H1 (cell line): ENCODE results near the gene KIF23. TPM values are rescaled to one million over a fixed set of nuclear protein-coding genes. Genes with fewer than 3 reads are reported as not detected.

Experiments used
- CTCF ChIA-PET: fragments of 300-600 bp; sonication (Branson Sonifier 250); formaldehyde crosslinking; loops from one replicate; lab custom pipeline; 2021; ENCODE audit not compliant: partially characterized antibody; lab: Charles Lee
- POLR2A ChIA-PET: fragments of 300-600 bp; sonication (Branson Sonifier 250); formaldehyde crosslinking; loops from one replicate; lab custom pipeline; 2021; ENCODE audit warnings: inconsistent platforms; ENCODE audit not compliant: partially characterized antibody; lab: Charles Lee
- DNase-seq, 2 experiments: peaks; one replicate each; pipeline versions ENCODE4 v3.0.0 to v3.0.0-alpha.2; 2010 to 2022; ENCODE audit warnings: low spot score in 2 of 2, low read depth in 1 of 2, mixed read lengths in 1 of 2
- FAIRE-seq: peaks from 2 replicates; lab custom pipeline; 2011; peaks lifted over from hg19 to GRCh38; lab: Jason Lieb, UNC
- H2AFZ ChIP-seq: 2 replicates; pipeline ENCODE4 v1.8.1; 2012; ENCODE audit warnings: low read length, inconsistent platforms
- H2AK5ac ChIP-seq: 2 replicates; pipeline ENCODE4 v1.6.1; 2013; ENCODE audit warnings: low read depth, low read length
- H2BK120ac ChIP-seq: replicated peaks from 2 replicates; pipeline ENCODE3; 2013; ENCODE audit warnings: low read depth, low read length, inconsistent platforms
- H2BK12ac ChIP-seq: 2 replicates; pipeline ENCODE4 v1.6.1; 2013; ENCODE audit warnings: low read depth, low read length
- H2BK15ac ChIP-seq: 2 replicates; pipeline ENCODE4 v1.6.1; 2013; ENCODE audit warnings: low read length
- H2BK20ac ChIP-seq: 2 replicates; pipeline ENCODE4 v1.6.1; 2013; ENCODE audit warnings: low read length
- H2BK5ac ChIP-seq: 2 replicates; pipeline ENCODE4 v1.6.1; 2013; ENCODE audit warnings: low read depth, low read length
- H3K14ac ChIP-seq: 2 replicates; pipeline ENCODE4 v1.6.1; 2013; ENCODE audit warnings: inconsistent platforms; ENCODE audit not compliant: insufficient read length
- H3K18ac ChIP-seq: 2 replicates; pipeline ENCODE4 v1.6.1; 2013; ENCODE audit warnings: low read length; ENCODE audit errors: extremely low read depth
- H3K23ac ChIP-seq: 2 replicates; pipeline ENCODE4 v1.6.1; 2013; ENCODE audit warnings: inconsistent platforms; ENCODE audit not compliant: insufficient read length
- H3K23me2 ChIP-seq: 2 replicates; pipeline ENCODE4 v1.6.1; 2013; ENCODE audit warnings: low read depth, low read length
- H3K27ac ChIP-seq: 2 replicates; pipeline ENCODE4 v1.6.1; 2011; ENCODE audit warnings: low read depth, low read length, inconsistent platforms
- H3K27me3 ChIP-seq, 4 experiments: replicated peaks in 1 of 4; 1 replicate in 1 of 4; 2 replicates in 3 of 4; pipeline versions ENCODE4 v1.6.1 to v1.8.1; 2011 to 2013; ENCODE audit warnings: low read length in 3 of 4, mild to moderate bottlenecking in 3 of 4, inconsistent platforms in 2 of 4, mixed read lengths in 2 of 4, moderate library complexity in 1 of 4; ENCODE audit not compliant: control insufficient read depth in 3 of 4, insufficient read depth in 3 of 4; ENCODE audit errors: extremely low read depth in 1 of 4
- H3K36me3 ChIP-seq, 4 experiments: 2 replicates each; pipeline versions ENCODE4 v1.6.1 to v1.8.1; 2011 to 2013; ENCODE audit warnings: mild to moderate bottlenecking in 4 of 4, low read length in 3 of 4, moderate library complexity in 2 of 4, control low read depth in 1 of 4, inconsistent platforms in 1 of 4; ENCODE audit not compliant: insufficient read depth in 4 of 4, control insufficient read depth in 2 of 4
- H3K4ac ChIP-seq: replicated peaks from 2 replicates; pipeline ENCODE3; 2013; ENCODE audit warnings: low read length, low read depth, mixed read lengths, inconsistent platforms; ENCODE audit not compliant: insufficient read length
- H3K4me1 ChIP-seq, 4 experiments: replicated peaks in 1 of 4; 1 replicate in 1 of 4; 2 replicates in 3 of 4; pipeline versions ENCODE4 v1.6.1 to v1.8.1; 2011 to 2013; ENCODE audit warnings: low read length in 3 of 4, inconsistent platforms in 2 of 4, mixed read lengths in 1 of 4; ENCODE audit not compliant: insufficient read depth in 4 of 4, control insufficient read depth in 3 of 4
- H3K4me2 ChIP-seq, 2 experiments: 2 replicates each; pipeline versions ENCODE4 v1.6.1 to v1.8.1; 2011 to 2013; ENCODE audit warnings: low read depth in 2 of 2, low read length in 2 of 2, control low read depth in 1 of 2, inconsistent platforms in 1 of 2, mild to moderate bottlenecking in 1 of 2; ENCODE audit not compliant: insufficient read depth in 1 of 2
- H3K4me3 ChIP-seq, 4 experiments: fragments of 200-600, 300-600 bp in 1 of 4; sonication (generic), shearing (Covaris generic), sonication (Bioruptor Twin) in 1 of 4; 2 replicates each; pipeline versions ENCODE4 v1.5.1 to v1.8.1; 2011 to 2016; ENCODE audit warnings: low read length in 4 of 4, low read depth in 3 of 4, control low read depth in 2 of 4, inconsistent platforms in 2 of 4, mild to moderate bottlenecking in 2 of 4, mixed read lengths in 1 of 4, moderate library complexity in 1 of 4; ENCODE audit not compliant: insufficient read depth in 2 of 4; ENCODE audit errors: extremely low read depth in 1 of 4
- H3K56ac ChIP-seq: replicated peaks from 2 replicates; pipeline ENCODE3; 2013; ENCODE audit warnings: low read depth, mild to moderate bottlenecking, mixed read lengths, low read length, inconsistent platforms; ENCODE audit not compliant: insufficient read length
- H3K79me1 ChIP-seq: 2 replicates; pipeline ENCODE4 v1.6.1; 2013; ENCODE audit warnings: low read depth, low read length, control low read depth
- H3K79me2 ChIP-seq, 2 experiments: 2 replicates each; pipeline versions ENCODE4 v1.6.1 to v1.8.1; 2012 to 2013; ENCODE audit warnings: low read length in 2 of 2, mild to moderate bottlenecking in 2 of 2, inconsistent platforms in 1 of 2; ENCODE audit not compliant: insufficient read depth in 2 of 2, control insufficient read depth in 1 of 2
- H3K9ac ChIP-seq, 4 experiments: replicated peaks in 1 of 4; 1 replicate in 1 of 4; 2 replicates in 3 of 4; pipeline versions ENCODE4 v1.6.1 to v1.8.1; 2011 to 2013; ENCODE audit warnings: low read depth in 3 of 4, low read length in 3 of 4, control low read depth in 2 of 4, mild to moderate bottlenecking in 2 of 4, moderate library complexity in 2 of 4, inconsistent platforms in 1 of 4; ENCODE audit errors: extremely low read depth in 1 of 4
- H3K9me3 ChIP-seq, 2 experiments: 2 replicates each; pipeline versions ENCODE4 v1.6.1 to v1.8.1; 2012 to 2013; ENCODE audit warnings: mild to moderate bottlenecking in 2 of 2, moderate library complexity in 2 of 2, control low read depth in 1 of 2, inconsistent platforms in 1 of 2, low read depth in 1 of 2, low read length in 1 of 2, mixed read lengths in 1 of 2; ENCODE audit not compliant: insufficient read depth in 2 of 2
- H4K20me1 ChIP-seq, 2 experiments: replicated peaks in 1 of 2; 2 replicates each; pipeline versions ENCODE3 to v1.8.1; 2011 to 2013; ENCODE audit warnings: inconsistent platforms in 2 of 2, low read length in 2 of 2, mild to moderate bottlenecking in 1 of 2; ENCODE audit not compliant: insufficient read depth in 2 of 2, control insufficient read depth in 1 of 2
- H4K5ac ChIP-seq: 2 replicates; pipeline ENCODE4 v1.6.1; 2013; ENCODE audit warnings: low read length, low read depth, mixed read lengths, inconsistent platforms; ENCODE audit not compliant: insufficient read length
- H4K8ac ChIP-seq: 2 replicates; pipeline ENCODE4 v1.8.0; 2013; ENCODE audit warnings: mild to moderate bottlenecking, moderate library complexity, low read length, inconsistent platforms; ENCODE audit not compliant: insufficient read depth; ENCODE audit errors: extremely low read depth
- H4K91ac ChIP-seq: replicated peaks from 2 replicates; pipeline ENCODE3; 2013; ENCODE audit warnings: low read length, mixed read lengths, inconsistent platforms; ENCODE audit not compliant: insufficient read length
- BRCA1 ChIP-seq: IDR thresholded peaks from 2 replicates; pipeline ENCODE4 v1.6.1; 2012; ENCODE audit warnings: low read depth, low read length, improper control_type of control experiment
- EGR1 ChIP-seq: IDR thresholded peaks from 2 replicates; pipeline ENCODE4 v1.6.1; 2011; ENCODE audit warnings: low read depth, low read length, borderline replicate concordance
- NANOG ChIP-seq: IDR thresholded peaks from 2 replicates; pipeline ENCODE4 v1.6.1; 2011; ENCODE audit warnings: low read length, low read depth, mild to moderate bottlenecking, inconsistent platforms; ENCODE audit not compliant: insufficient read depth, poor library complexity, severe bottlenecking
- POLR2A ChIP-seq, 2 experiments: IDR thresholded peaks; 1 replicate in 1 of 2; 2 replicates in 1 of 2; pipeline ENCODE4 v1.6.1; 2011; ENCODE audit warnings: low read depth in 2 of 2, low read length in 2 of 2, mild to moderate bottlenecking in 2 of 2; ENCODE audit errors: control extremely low read depth in 1 of 2
- RAD21 ChIP-seq, 2 experiments: IDR thresholded peaks in 1 of 2; conservative IDR thresholded peaks in 1 of 2; 2 replicates each; pipeline ENCODE4 v1.6.1; 2011; ENCODE audit warnings: low read depth in 2 of 2, low read length in 2 of 2, improper control_type of control experiment in 1 of 2, inconsistent platforms in 1 of 2, mild to moderate bottlenecking in 1 of 2, moderate library complexity in 1 of 2
- SP1 ChIP-seq: IDR thresholded peaks from 2 replicates; pipeline ENCODE4 v1.6.1; 2011; ENCODE audit warnings: low read depth, low read length
- SP2 ChIP-seq: IDR thresholded peaks from 2 replicates; pipeline ENCODE4 v1.6.1; 2012; ENCODE audit warnings: mild to moderate bottlenecking, low read length, inconsistent platforms
- SP4 ChIP-seq: IDR thresholded peaks from 2 replicates; pipeline ENCODE4 v1.6.1; 2012; ENCODE audit warnings: low read length, inconsistent platforms
- TAF1 ChIP-seq: IDR thresholded peaks from 2 replicates; pipeline ENCODE4 v1.6.1; 2011; ENCODE audit warnings: mild to moderate bottlenecking, low read depth, low read length
- TCF12 ChIP-seq: IDR thresholded peaks from 2 replicates; pipeline ENCODE4 v1.6.1; 2011; ENCODE audit warnings: low read depth, mild to moderate bottlenecking, low read length
- ZNF274 ChIP-seq: IDR thresholded peaks from 2 replicates; pipeline ENCODE4 v1.7.0; 2012; ENCODE audit warnings: low read length, borderline replicate concordance; ENCODE audit errors: extremely low read depth
- WGBS, 2 experiments: shearing (Covaris generic) in 1 of 2; methylation state at CpG; one replicate each; pipeline versions ENCODE4 v1.1.6 to v1.1.7; 2013 to 2015; ENCODE audit warnings: low lambda C conversion rate in 2 of 2, mixed read lengths in 2 of 2, inconsistent platforms in 1 of 2, low coverage in 1 of 2, missing lambda C conversion rate in 1 of 2; ENCODE audit not compliant: insufficient replicate concordance in 2 of 2, insufficient coverage in 1 of 2, insufficient read length in 1 of 2; ENCODE audit errors: extremely low coverage in 1 of 2, missing lambda C conversion rate in 1 of 2; 5-methylcytosine and 5-hydroxymethylcytosine counted together
- polyA plus RNA-seq, 7 experiments: library from polyadenylated mRNA; depleted of rRNA in 3 of 7; stranded (reverse) in 5 of 7; unstranded in 2 of 7; fragments of >200 nt in 5 of 7; fragments of 200-250 nt in 2 of 7; gene quantifications; 1 replicate in 5 of 7; 2 replicates in 1 of 7; 4 replicates in 1 of 7; pipeline versions ENCODE4 v1.2.1 to v1.2.3, GENCODE V29; 2011 to 2013; ENCODE audit warnings: missing spikeins in 2 of 7, mixed read lengths in 2 of 7
- total RNA-seq: library from RNA; stranded (reverse); fragmentation: NEBNext Ultra II Directional; extraction: Animal tissue kit (Norgen Biotek cat#: 25700); gene quantifications from 2 replicates; pipeline ENCODE4 v1.2.1, GENCODE V29; 2021
- TF ChIP-seq, protein P1 (sequence below): IDR thresholded peaks from 2 replicates; pipeline ENCODE4 v1.6.1; 2012; ENCODE audit warnings: inconsistent platforms

The KIF23 gene
- total and polyA plus RNA-seq, 2 of the 8 experiments (the other 6 are each of a cell fraction or from before 2014, with no cell fraction given): 26.2 to 77.4 TPM

- no peak overlapping the region for H3K27ac ChIP-seq
- H4K20me1 ChIP-seq: no peaks in the 10 kb centered on the region
- no peak overlapping the region for H4K8ac ChIP-seq
- TF ChIP-seq BRCA1 (no peak), RAD21 (IDR thresholded peaks at IDR 0.05 in 1 of 2, conservative IDR thresholded peaks at IDR 0.05 in 1 of 2; ENCODE audit: low read depth in 2 of 2, low read length in 2 of 2) (no peak), TCF12 (no peak), SP2 (no peak), TAF1 (no peak), EGR1 (no peak), POLR2A (IDR thresholded peaks at IDR 0.05; ENCODE audit: control extremely low read depth in 1 of 2, low read depth in 2 of 2, low read length in 2 of 2) (no peak), ZNF274 (no peak), NANOG (no peak), SP4 (no peak), SP1 (no peak)
- TF ChIP-seq, protein P1, sequence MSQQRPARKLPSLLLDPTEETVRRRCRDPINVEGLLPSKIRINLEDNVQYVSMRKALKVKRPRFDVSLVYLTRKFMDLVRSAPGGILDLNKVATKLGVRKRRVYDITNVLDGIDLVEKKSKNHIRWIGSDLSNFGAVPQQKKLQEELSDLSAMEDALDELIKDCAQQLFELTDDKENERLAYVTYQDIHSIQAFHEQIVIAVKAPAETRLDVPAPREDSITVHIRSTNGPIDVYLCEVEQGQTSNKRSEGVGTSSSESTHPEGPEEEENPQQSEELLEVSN: no peak
- H3K27me3 ChIP-seq: no peaks in the 10 kb centered on the region
- H3K14ac ChIP-seq: no peak overlapping the region
- H3K9me3 ChIP-seq: no peaks in the 10 kb centered on the region
- CTCF ChIA-PET: interaction anchor here (0.6 to 1.5 kb wide), 5 partner anchors 11 to 144 kb away, joined by 3 to 5 read pairs (median 4); no protein-coding TSS in a partner anchor
- no peak overlapping the region for H3K9ac ChIP-seq
- no peaks in the 10 kb centered on the region for H3K79me1 ChIP-seq
- no peak overlapping the region for H3K23ac ChIP-seq
- no peaks in the 10 kb centered on the region for H3K23me2 ChIP-seq
- FAIRE-seq (no peak), DNase-seq (no peak)
- H2BK120ac ChIP-seq: no peak overlapping the region
- no peaks in the 10 kb centered on the region for H3K36me3 ChIP-seq
- H3K4me3 ChIP-seq: no peak overlapping the region
- no peak overlapping the region for H3K18ac ChIP-seq
- H4K91ac ChIP-seq: no peak overlapping the region
- no peaks in the 10 kb centered on the region for H3K4me1 ChIP-seq
- no peak overlapping the region for H2BK5ac ChIP-seq
- H4K5ac ChIP-seq: no peak overlapping the region
- no peak overlapping the region for H3K56ac ChIP-seq
- 88% methylated on average over 2 of the region's 2 CpGs; no CpG with 5 or more reads in 1 of the 2 experiments for WGBS, 2 experiments
- H2AFZ ChIP-seq: no peak overlapping the region
- H3K4me2 ChIP-seq: no peak overlapping the region
- no peak overlapping the region for H2BK20ac ChIP-seq
- POLR2A ChIA-PET: interaction anchor here (0.6 kb wide), 2 partner anchors 26 to 28 kb away, joined by 3 to 4 read pairs; no protein-coding TSS in a partner anchor
- H2BK15ac ChIP-seq: no peak overlapping the region
- H3K79me2 ChIP-seq: no peaks in the 10 kb centered on the region
- no peak overlapping the region for H3K4ac ChIP-seq
- no peak overlapping the region for H2BK12ac ChIP-seq
- no peak overlapping the region for H2AK5ac ChIP-seq
These were observed 44.5 kb upstream of the KIF23 start for GRCh38 chr15:69369631-69370030.
